ENCODE measurements around the gene DNAJA3. TPM values are rescaled to one million over a fixed set of nuclear protein-coding genes. Genes with fewer than 3 reads are reported as not detected.

Gene DNAJA3
- total and polyA plus RNA-seq, 2 experiments from 2014 or later: 60.5 to 70.7 TPM

GRCh38 chr16:4389051-4389955, 36.4 kb upstream of the DNAJA3 start:
- peaks cover 60% of the 10 kb centered on the region for H3K4me1 ChIP-seq (ENCODE audit: low read depth)
- H3K4me3 ChIP-seq: no peak overlapping the region
- H3K27me3 ChIP-seq: no peaks in the 10 kb centered on the region
- H3K27ac ChIP-seq: peak overlapping the region; percentile 96
- H3K9me3 ChIP-seq (ENCODE audit: low read depth): no peaks in the 10 kb centered on the region
- TF ChIP-seq CTCF (IDR thresholded peaks at IDR 0.05; ENCODE audit: low read depth, low read length): no peak
- peak in 1 of 2 donors; percentile 46 for DNase-seq (ENCODE audit: low read depth in 1 of 2, low spot score in 1 of 2)
- H3K36me3 ChIP-seq: no peaks in the 10 kb centered on the region

- DNase-seq (ENCODE audit: low read depth in 1 of 2, low spot score in 1 of 2): no peak
Observed at GRCh38 chr16:4390266-4391260, 35.1 kb upstream of the DNAJA3 start.

GRCh38 chr16:4391631-4392381, 33.9 kb upstream of the DNAJA3 start:
- Histone ChIP-seq H3K9me3 (ENCODE audit: low read depth) (no peaks in the 10 kb centered on the region), H3K4me3 (no peak overlapping the region), H3K27me3 (no peaks in the 10 kb centered on the region), H3K27ac (peak overlapping the region; percentile 68), H3K36me3 (no peaks in the 10 kb centered on the region), H3K4me1 (ENCODE audit: low read depth) (peaks cover 61% of the 10 kb centered on the region)
- DNase-seq (ENCODE audit: low read depth in 1 of 2, low spot score in 1 of 2): no peak
- TF ChIP-seq CTCF (IDR thresholded peaks at IDR 0.05; ENCODE audit: low read depth, low read length): no peak

More at GRCh38 chr16:4390266-4391260, 35.1 kb upstream of the DNAJA3 start:
- Histone ChIP-seq H3K4me1 (ENCODE audit: low read depth) (peaks cover 68% of the 10 kb centered on the region), H3K36me3 (no peaks in the 10 kb centered on the region), H3K27me3 (no peaks in the 10 kb centered on the region), H3K9me3 (ENCODE audit: low read depth) (no peaks in the 10 kb centered on the region), H3K4me3 (no peak overlapping the region), H3K27ac (peak overlapping the region; percentile 26)
- no peak for TF ChIP-seq CTCF (IDR thresholded peaks at IDR 0.05; ENCODE audit: low read depth, low read length)

- Histone ChIP-seq H3K27ac (peak overlapping the region; percentile 68), H3K27me3 (no peaks in the 10 kb centered on the region), H3K36me3 (no peaks in the 10 kb centered on the region), H3K9me3 (ENCODE audit: low read depth) (no peaks in the 10 kb centered on the region), H3K4me3 (no peak overlapping the region), H3K4me1 (ENCODE audit: low read depth) (peaks cover 56% of the 10 kb centered on the region)
- TF ChIP-seq CTCF (IDR thresholded peaks at IDR 0.05; ENCODE audit: low read depth, low read length): no peak
- peak; percentile 46 to 86 for DNase-seq (ENCODE audit: low read depth in 1 of 2, low spot score in 1 of 2)
Observed at GRCh38 chr16:4392382-4393239, 33.1 kb upstream of the DNAJA3 start.
